Right atrium auricular region (tissue), 2 donors: Measurements from ENCODE around the gene NUBP2. TPM values are rescaled to one million over a fixed set of nuclear protein-coding genes. Genes with fewer than 3 reads are reported as not detected.

Experiments used
- DNase-seq: peaks from one replicate; pipeline ENCODE4 v3.0.0-alpha.2; 2019; ENCODE audit warnings: low spot score
- H3K27ac ChIP-seq, 2 donors: fragments of 200-600 bp; sonication (generic); 1 replicate in 1 of 2; 2 replicates in 1 of 2; pipeline ENCODE4 v1.5.1; 2016 to 2019
- H3K27me3 ChIP-seq, 2 donors: fragments of 200-600 bp; sonication (generic); one replicate each; pipeline versions ENCODE4 v1.5.1 to v1.6.0; 2017 to 2019
- H3K36me3 ChIP-seq: fragments of 200-600 bp; sonication (generic); one replicate; pipeline ENCODE4 v1.5.1; 2016
- H3K4me1 ChIP-seq, 2 donors: fragments of 200-600 bp; sonication (generic); one replicate each; pipeline versions ENCODE4 v1.5.1 to v1.6.0; 2017 to 2019
- H3K4me3 ChIP-seq, 2 donors: fragments of 200-600 bp; sonication (generic); 1 replicate in 1 of 2; 2 replicates in 1 of 2; pipeline ENCODE4 v1.5.1; 2017 to 2019; ENCODE audit warnings: mild to moderate bottlenecking in 1 of 2, moderate library complexity in 1 of 2
- H3K9me3 ChIP-seq, 2 donors: fragments of 200-600 bp; sonication (generic); one replicate each; pipeline ENCODE4 v1.5.1; 2019
- CTCF ChIP-seq, 2 donors: fragments of 200-600 bp; sonication (generic); IDR thresholded peaks; one replicate each; pipeline ENCODE4 v1.5.1; 2019; ENCODE audit warnings: antibody characterized with exemption in 2 of 2
- total RNA-seq, 2 donors: library from RNA; depleted of rRNA; stranded (reverse); fragments of >200 nt; gene quantifications; one replicate each; pipeline ENCODE4 v1.1.0, GENCODE V29; 2016

NUBP2 gene
- total RNA-seq, 2 donors from 2014 or later, result 70.3 to 77.9 TPM

GRCh38 chr16:1754204-1754603, 28.6 kb upstream of the NUBP2 start:
- no peak for DNase-seq
- Histone ChIP-seq H3K27me3 (no peaks in the 10 kb centered on the region), H3K27ac (no peak overlapping the region), H3K4me3 (no peak overlapping the region), H3K4me1 (no peaks in the 10 kb centered on the region), H3K36me3 (peaks cover 55% of the 10 kb centered on the region), H3K9me3 (no peaks in the 10 kb centered on the region)
- no peak for TF ChIP-seq CTCF (IDR thresholded peaks at IDR 0.05)

DNA sequence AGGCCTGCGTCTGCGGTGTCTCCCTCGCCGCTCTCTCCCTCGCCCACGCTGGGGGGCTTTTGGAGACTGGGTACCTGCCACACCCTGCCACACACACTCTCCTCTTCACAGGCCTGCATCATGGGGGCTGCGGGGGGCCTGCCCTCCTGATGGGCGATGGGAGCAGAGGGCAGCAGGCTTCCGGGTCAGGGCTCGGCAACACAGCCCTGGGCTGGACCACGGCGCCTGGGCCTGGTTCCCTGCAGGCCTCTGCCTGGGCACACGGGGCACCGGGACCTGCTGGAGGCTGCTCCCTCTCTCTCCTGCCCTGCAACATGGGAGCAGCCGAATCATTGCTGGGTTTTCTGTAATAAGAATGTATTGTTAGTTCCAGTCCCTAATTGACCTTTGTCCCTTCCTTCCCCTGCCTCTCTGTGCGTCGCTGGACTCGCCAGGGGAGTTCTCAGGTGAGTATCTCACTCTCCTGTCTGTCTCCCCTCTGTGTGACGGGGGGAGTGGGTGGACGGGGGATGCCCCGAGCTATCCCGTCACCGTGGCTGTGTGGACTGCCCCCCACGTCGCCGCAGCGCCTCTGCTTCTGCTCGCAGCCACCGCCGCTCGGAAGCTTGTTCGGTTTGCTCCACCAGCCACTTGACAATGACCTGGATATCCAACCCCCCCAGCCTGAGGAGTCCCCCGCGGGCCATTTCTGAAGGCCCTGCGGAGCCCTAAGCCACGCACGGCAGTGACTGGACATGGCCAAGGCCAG, 24.9 kb upstream of the NUBP2 start:
- H3K4me3 ChIP-seq, result no peak overlapping the region
- H3K36me3 ChIP-seq, result peaks cover 55% of the 10 kb centered on the region
- H3K27ac ChIP-seq, result no peak overlapping the region
- no peaks in the 10 kb centered on the region for H3K9me3 ChIP-seq
- no peaks in the 10 kb centered on the region for H3K27me3 ChIP-seq
- no peak for DNase-seq
- no peak for TF ChIP-seq CTCF (IDR thresholded peaks at IDR 0.05)
- H3K4me1 ChIP-seq, result no peaks in the 10 kb centered on the region

- no peak for DNase-seq
- Histone ChIP-seq H3K4me3 (no peak overlapping the region), H3K4me1 (no peaks in the 10 kb centered on the region), H3K9me3 (no peaks in the 10 kb centered on the region), H3K27ac (no peak overlapping the region), H3K36me3 (peaks cover 55% of the 10 kb centered on the region), H3K27me3 (no peaks in the 10 kb centered on the region)
- no peak for TF ChIP-seq CTCF (IDR thresholded peaks at IDR 0.05)
Measured at GRCh38 chr16:1758923-1759322, 23.8 kb upstream of the NUBP2 start.

GRCh38 chr16:1759511-1759910, 23.2 kb upstream of the NUBP2 start:
- H3K36me3 ChIP-seq, result peaks cover 61% of the 10 kb centered on the region
- no peaks in the 10 kb centered on the region for H3K9me3 ChIP-seq
- no peak overlapping the region for H3K27ac ChIP-seq
- H3K27me3 ChIP-seq, result no peaks in the 10 kb centered on the region
- no peak for DNase-seq
- H3K4me3 ChIP-seq, result no peak overlapping the region
- TF ChIP-seq CTCF (IDR thresholded peaks at IDR 0.05), result no peak
- no peaks in the 10 kb centered on the region for H3K4me1 ChIP-seq

- Histone ChIP-seq H3K36me3 (peaks cover 75% of the 10 kb centered on the region), H3K27me3 (no peaks in the 10 kb centered on the region), H3K4me1 (no peaks in the 10 kb centered on the region), H3K9me3 (no peaks in the 10 kb centered on the region), H3K27ac (no peak overlapping the region), H3K4me3 (no peak overlapping the region)
- DNase-seq, result no peak
- no peak for TF ChIP-seq CTCF (IDR thresholded peaks at IDR 0.05)
Measured at GRCh38 chr16:1760911-1761310, 21.8 kb upstream of the NUBP2 start.

- no peaks in the 10 kb centered on the region for H3K4me1 ChIP-seq
- peaks cover 83% of the 10 kb centered on the region for H3K36me3 ChIP-seq
- DNase-seq, result no peak
- no peaks in the 10 kb centered on the region for H3K9me3 ChIP-seq
- no peak overlapping the region for H3K27ac ChIP-seq
- H3K27me3 ChIP-seq, result no peaks in the 10 kb centered on the region
- no peak for TF ChIP-seq CTCF (IDR thresholded peaks at IDR 0.05)
- H3K4me3 ChIP-seq, result no peak overlapping the region
Measured at GRCh38 chr16:1761751-1762150, 21.0 kb upstream of the NUBP2 start.
